ENCODE data around the gene TMEM163. TPM values are rescaled to one million over a fixed set of nuclear protein-coding genes. Genes with fewer than 3 reads are reported as not detected.
A peak's percentile ranks its signal among the peaks of the same experiment; 100 is the strongest.

The TMEM163 gene
- total RNA-seq, 1 donor from 2014 or later, result 31.9 TPM

DNA sequence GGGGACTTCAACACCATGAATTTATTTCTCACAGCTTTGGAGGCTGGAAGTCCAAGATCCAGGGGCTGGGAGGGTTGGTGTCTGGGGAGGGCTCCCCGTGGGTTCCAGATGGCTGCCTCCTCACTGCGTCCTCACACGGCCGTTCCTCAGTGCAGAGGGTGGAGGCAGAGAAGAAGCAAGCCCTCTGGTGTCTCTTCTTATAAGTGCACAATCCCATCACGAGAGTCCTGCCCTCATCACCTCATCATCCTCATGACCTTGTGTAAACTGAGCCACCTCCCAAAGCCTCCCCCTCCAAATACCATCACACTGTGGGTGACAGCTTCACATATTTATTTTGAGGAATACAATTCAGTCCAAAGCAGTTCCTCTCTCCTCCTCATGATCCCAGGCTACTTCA, 26.3 kb downstream of the TMEM163 start:
- Histone ChIP-seq H3K4me1 (no peaks in the 10 kb centered on the region), H3K27me3 (ENCODE audit: low read depth) (no peaks in the 10 kb centered on the region), H3K36me3 (no peaks in the 10 kb centered on the region), H3K27ac (no peak overlapping the region), H3K9me3 (no peaks in the 10 kb centered on the region), H3K4me3 (no peak overlapping the region)
- ATAC-seq (no peak), DNase-seq (no peak)
- TF ChIP-seq, protein P1, sequence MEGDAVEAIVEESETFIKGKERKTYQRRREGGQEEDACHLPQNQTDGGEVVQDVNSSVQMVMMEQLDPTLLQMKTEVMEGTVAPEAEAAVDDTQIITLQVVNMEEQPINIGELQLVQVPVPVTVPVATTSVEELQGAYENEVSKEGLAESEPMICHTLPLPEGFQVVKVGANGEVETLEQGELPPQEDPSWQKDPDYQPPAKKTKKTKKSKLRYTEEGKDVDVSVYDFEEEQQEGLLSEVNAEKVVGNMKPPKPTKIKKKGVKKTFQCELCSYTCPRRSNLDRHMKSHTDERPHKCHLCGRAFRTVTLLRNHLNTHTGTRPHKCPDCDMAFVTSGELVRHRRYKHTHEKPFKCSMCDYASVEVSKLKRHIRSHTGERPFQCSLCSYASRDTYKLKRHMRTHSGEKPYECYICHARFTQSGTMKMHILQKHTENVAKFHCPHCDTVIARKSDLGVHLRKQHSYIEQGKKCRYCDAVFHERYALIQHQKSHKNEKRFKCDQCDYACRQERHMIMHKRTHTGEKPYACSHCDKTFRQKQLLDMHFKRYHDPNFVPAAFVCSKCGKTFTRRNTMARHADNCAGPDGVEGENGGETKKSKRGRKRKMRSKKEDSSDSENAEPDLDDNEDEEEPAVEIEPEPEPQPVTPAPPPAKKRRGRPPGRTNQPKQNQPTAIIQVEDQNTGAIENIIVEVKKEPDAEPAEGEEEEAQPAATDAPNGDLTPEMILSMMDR (IDR thresholded peaks at IDR 0.05), result no peak
- intact Hi-C loops (cut with DNase I), result no loop called here

DNA sequence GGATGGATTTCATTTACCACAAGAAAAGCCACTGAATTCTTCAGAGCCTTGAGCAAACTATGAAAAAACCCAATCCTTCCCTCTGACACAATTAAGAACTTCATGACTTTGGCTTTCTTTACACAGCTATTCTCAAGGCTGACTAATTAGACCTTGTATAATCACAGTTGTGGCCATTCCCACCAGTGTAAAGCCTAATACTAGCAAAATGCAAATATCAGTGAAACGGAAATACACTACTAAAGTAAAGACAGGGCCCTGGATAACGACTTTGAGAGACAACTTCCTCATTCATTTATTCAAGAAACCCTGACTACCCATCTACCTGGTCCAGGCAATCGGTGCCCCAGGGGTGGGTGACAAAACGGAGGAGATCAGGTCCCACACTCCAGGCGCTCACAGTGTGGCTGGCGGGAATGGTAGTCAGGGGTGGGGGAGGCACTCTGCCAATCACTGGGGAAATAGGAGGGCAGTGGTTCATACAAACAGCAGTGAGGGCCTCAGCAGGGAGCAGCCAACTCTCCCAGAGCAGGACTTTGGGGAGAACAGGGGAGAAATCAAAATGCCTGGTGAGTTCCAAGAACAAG, 28.1 kb downstream of the TMEM163 start:
- ATAC-seq (peak; percentile 25 to 49), DNase-seq (no peak)
- no peaks in the 10 kb centered on the region for H3K9me3 ChIP-seq
- H3K36me3 ChIP-seq, result no peaks in the 10 kb centered on the region
- H3K27me3 ChIP-seq (ENCODE audit: low read depth), result no peaks in the 10 kb centered on the region
- H3K27ac ChIP-seq, result no peak overlapping the region
- no peaks in the 10 kb centered on the region for H3K4me1 ChIP-seq
- TF ChIP-seq, protein P1 (IDR thresholded peaks at IDR 0.05), result no peak
- H3K4me3 ChIP-seq, result no peak overlapping the region
- intact Hi-C loops (cut with DNase I), result no loop called here

DNA sequence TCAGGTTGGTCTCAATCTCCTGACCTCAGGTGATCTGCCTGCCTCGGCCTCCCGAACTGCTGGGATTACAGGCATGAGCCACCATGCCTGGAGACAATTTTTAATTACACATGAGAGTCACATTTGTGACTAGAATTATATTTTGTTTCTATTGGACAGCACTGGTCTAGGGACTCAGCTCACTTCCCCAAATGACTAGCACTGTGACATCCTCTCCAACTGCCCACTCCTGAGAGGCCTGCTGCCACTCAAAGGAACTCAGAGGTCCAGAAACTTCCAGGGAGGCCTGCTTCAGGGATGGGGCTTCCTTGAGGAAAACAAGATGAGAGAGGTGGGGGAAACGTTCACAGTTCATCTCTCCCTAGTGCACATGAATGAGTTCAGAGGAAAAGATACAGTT, 29.5 kb downstream of the TMEM163 start:
- no peaks in the 10 kb centered on the region for H3K36me3 ChIP-seq
- H3K27ac ChIP-seq, result no peak overlapping the region
- no peak overlapping the region for H3K4me3 ChIP-seq
- no peaks in the 10 kb centered on the region for H3K9me3 ChIP-seq
- ATAC-seq (no peak), DNase-seq (no peak)
- no peaks in the 10 kb centered on the region for H3K4me1 ChIP-seq
- no peaks in the 10 kb centered on the region for H3K27me3 ChIP-seq (ENCODE audit: low read depth)
- intact Hi-C loops (cut with DNase I), result no loop called here
- TF ChIP-seq, protein P1 (IDR thresholded peaks at IDR 0.05), result no peak

DNA sequence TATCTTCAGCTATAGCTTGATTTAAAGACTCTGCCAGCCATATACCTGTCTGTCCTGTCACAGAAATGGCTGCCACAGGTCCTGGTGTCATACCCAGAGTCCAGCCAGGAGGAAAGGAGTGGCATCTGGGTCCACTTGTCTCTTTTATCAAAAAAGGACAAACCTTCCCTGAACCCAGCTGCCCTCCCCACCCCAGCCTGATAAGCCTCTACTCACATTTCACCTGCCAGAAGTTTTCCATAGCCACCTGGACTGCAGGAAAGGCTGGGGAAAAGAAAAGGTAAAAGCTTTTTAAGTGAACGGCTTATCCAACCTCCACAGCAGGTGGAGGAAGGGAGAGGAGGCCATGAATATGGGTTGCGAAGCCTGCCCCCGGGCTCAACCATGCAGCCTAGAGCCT, 32.8 kb downstream of the TMEM163 start:
- intact Hi-C loops (cut with DNase I), result no loop called here
- DNase-seq (no peak), ATAC-seq (no peak)
- H3K4me3 ChIP-seq, result no peak overlapping the region
- no peaks in the 10 kb centered on the region for H3K27me3 ChIP-seq (ENCODE audit: low read depth)
- no peak overlapping the region for H3K27ac ChIP-seq
- H3K9me3 ChIP-seq, result no peaks in the 10 kb centered on the region
- TF ChIP-seq, protein P1 (IDR thresholded peaks at IDR 0.05), result no peak
- no peaks in the 10 kb centered on the region for H3K4me1 ChIP-seq
- no peaks in the 10 kb centered on the region for H3K36me3 ChIP-seq

DNA sequence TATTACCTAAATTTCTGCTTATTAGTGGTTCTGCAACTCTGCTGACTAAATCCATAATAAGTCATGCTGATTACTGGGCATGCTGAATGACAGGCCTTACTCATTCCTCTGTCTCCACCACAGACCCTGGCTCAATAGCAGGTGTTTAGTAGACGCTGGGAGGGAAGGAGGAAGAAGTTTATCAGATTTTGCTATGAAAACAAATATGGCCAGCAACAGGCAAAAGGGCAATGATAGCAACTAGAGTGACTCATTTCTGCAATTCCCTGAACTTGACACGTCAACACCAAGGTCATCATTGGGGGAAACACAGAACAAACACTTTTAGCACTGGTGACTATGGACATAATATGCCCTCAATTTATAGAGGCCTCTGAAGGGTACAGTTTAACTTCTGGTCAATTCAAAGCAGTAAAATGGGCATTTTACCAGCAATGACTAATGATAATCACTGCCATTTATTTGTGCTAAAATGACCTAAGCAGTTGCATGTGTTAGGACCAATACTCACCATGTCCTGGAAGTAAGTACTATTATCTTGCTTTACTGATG, 35.2 kb downstream of the TMEM163 start:
- Histone ChIP-seq H3K9me3 (no peaks in the 10 kb centered on the region), H3K27me3 (ENCODE audit: low read depth) (no peaks in the 10 kb centered on the region), H3K4me1 (peaks cover 8% of the 10 kb centered on the region), H3K4me3 (no peak overlapping the region), H3K36me3 (no peaks in the 10 kb centered on the region), H3K27ac (no peak overlapping the region)
- ATAC-seq (peak; percentile 60 to 75), DNase-seq (no peak)
- intact Hi-C loops (cut with DNase I), result no loop called here
- TF ChIP-seq, protein P1 (IDR thresholded peaks at IDR 0.05), result no peak
